Endothelial cell of umbilical vein (primary cell): ENCODE results near the gene PLD2. TPM values are rescaled to one million over a fixed set of nuclear protein-coding genes. Genes with fewer than 3 reads are reported as not detected.

Experiments used
- BruUV-seq: library from RNA; stranded (reverse); fragments of 400-500 nt; replicated peaks from 2 replicates; lab custom pipeline; 2021; lab: Mats Ljungman, UMichigan
- CTCF ChIA-PET: fragments of 300-600, 350-600 bp; sonication (Branson Sonifier 250); formaldehyde crosslinking; loops from one replicate; lab custom pipeline; 2021; ENCODE audit warnings: antibody characterized with exemption, inconsistent platforms; lab: Charles Lee
- POLR2A ChIA-PET: fragments of 300-600, 350-600 bp; sonication (Branson Sonifier 250); formaldehyde crosslinking; loops from one replicate; lab custom pipeline; 2021; ENCODE audit warnings: antibody characterized with exemption, inconsistent platforms; lab: Charles Lee
- DNase-seq: peaks from one replicate; pipeline ENCODE4 v3.0.0-alpha.2; 2011; ENCODE audit warnings: low read depth, low spot score
- FAIRE-seq: peaks from 2 replicates; lab custom pipeline; 2011; peaks lifted over from hg19 to GRCh38; lab: Jason Lieb, UNC
- H2AFZ ChIP-seq: 2 replicates; pipeline ENCODE4 v1.6.0; 2012; ENCODE audit warnings: low read depth, low read length, control low read depth, inconsistent platforms
- H3K27ac ChIP-seq: 2 replicates; pipeline ENCODE4 v1.5.1; 2011; ENCODE audit warnings: low read depth, mild to moderate bottlenecking, control low read depth, low read length, moderate library complexity; ENCODE audit not compliant: insufficient read depth
- H3K27me3 ChIP-seq, 2 experiments: 2 replicates each; pipeline versions ENCODE4 v1.6.0 to v1.6.1; 2011; ENCODE audit warnings: low read length in 2 of 2, mixed read lengths in 1 of 2; ENCODE audit not compliant: control insufficient read depth in 2 of 2, insufficient read depth in 2 of 2
- H3K36me3 ChIP-seq, 2 experiments: 2 replicates in 1 of 2; 3 replicates in 1 of 2; pipeline ENCODE4 v1.5.1; 2011; ENCODE audit warnings: low read length in 2 of 2, mild to moderate bottlenecking in 1 of 2, moderate library complexity in 1 of 2; ENCODE audit not compliant: control insufficient read depth in 2 of 2, insufficient read depth in 2 of 2; ENCODE audit errors: extremely low read depth in 1 of 2
- H3K4me1 ChIP-seq: 3 replicates; pipeline ENCODE4 v1.5.1; 2011; ENCODE audit warnings: mild to moderate bottlenecking, low read length; ENCODE audit not compliant: control insufficient read depth, insufficient read depth; ENCODE audit errors: extremely low read depth
- H3K4me2 ChIP-seq: 2 replicates; pipeline ENCODE4 v1.6.1; 2011; ENCODE audit warnings: low read length, control low read depth, mixed read lengths; ENCODE audit not compliant: insufficient read depth
- H3K4me3 ChIP-seq, 3 experiments: fragments of 200-600 bp in 1 of 3; sonication (generic), shearing (Covaris generic) in 1 of 3; replicated peaks in 1 of 3; 2 replicates each; pipeline ENCODE4 v1.5.1; 2011 to 2016; ENCODE audit warnings: control low read depth in 3 of 3, low read length in 3 of 3, mild to moderate bottlenecking in 2 of 3, inconsistent platforms in 1 of 3, low read depth in 1 of 3, moderate library complexity in 1 of 3; ENCODE audit not compliant: insufficient read depth in 1 of 3
- H3K79me2 ChIP-seq: 2 replicates; pipeline ENCODE4 v1.6.0; 2012; ENCODE audit warnings: low read length, inconsistent platforms; ENCODE audit not compliant: control insufficient read depth, insufficient read depth
- H3K9ac ChIP-seq: replicated peaks from 2 replicates; pipeline ENCODE3; 2011; ENCODE audit warnings: low read length, control low read depth; ENCODE audit not compliant: insufficient read depth; ENCODE audit errors: extremely low read depth
- H3K9me1 ChIP-seq: replicated peaks from 3 replicates; pipeline ENCODE4 v1.6.0; 2011; ENCODE audit warnings: mild to moderate bottlenecking, low read length; ENCODE audit not compliant: control insufficient read depth, insufficient read depth; ENCODE audit errors: extremely low read depth
- H3K9me3 ChIP-seq: replicated peaks from 2 replicates; pipeline ENCODE4 v1.5.1; 2012; ENCODE audit warnings: low read length, inconsistent platforms; ENCODE audit not compliant: control insufficient read depth, insufficient read depth
- H4K20me1 ChIP-seq: replicated peaks from 2 replicates; pipeline ENCODE3; 2011; ENCODE audit warnings: mild to moderate bottlenecking, low read length; ENCODE audit not compliant: control insufficient read depth, insufficient read depth; ENCODE audit errors: extremely low read depth
- EZH2 ChIP-seq: IDR thresholded peaks from 2 replicates; pipeline ENCODE4 v1.6.1; 2012; ENCODE audit warnings: borderline replicate concordance, low read depth, mild to moderate bottlenecking, moderate library complexity, low read length, inconsistent platforms; ENCODE audit not compliant: severe bottlenecking
- FOS ChIP-seq: IDR thresholded peaks from 2 replicates; pipeline ENCODE4 v1.6.1; 2011; ENCODE audit warnings: mild to moderate bottlenecking, low read length, moderate library complexity, borderline replicate concordance; ENCODE audit not compliant: insufficient read depth
- GATA2 ChIP-seq: IDR thresholded peaks from 2 replicates; pipeline ENCODE4 v1.7.0; 2011; ENCODE audit warnings: low read depth, mild to moderate bottlenecking, moderate library complexity, mixed read lengths, low read length; ENCODE audit not compliant: insufficient read length, insufficient read depth
- JUN ChIP-seq: IDR thresholded peaks from 2 replicates; pipeline ENCODE4 v1.6.1; 2011; ENCODE audit warnings: borderline replicate concordance, low read depth; ENCODE audit not compliant: insufficient read length, insufficient read depth
- MYC ChIP-seq: IDR thresholded peaks from one replicate; pipeline ENCODE4 v1.6.1; 2011; ENCODE audit warnings: mild to moderate bottlenecking, low read depth, low read length
- POLR2A ChIP-seq: IDR thresholded peaks from 2 replicates; pipeline ENCODE4 v1.6.1; 2012; ENCODE audit warnings: low read depth, mild to moderate bottlenecking, control low read depth, low read length
- POLR2AphosphoS5 ChIP-seq: IDR thresholded peaks from 2 replicates; pipeline ENCODE4 v1.6.1; 2012; ENCODE audit warnings: low read depth, mild to moderate bottlenecking, control low read depth, low read length, moderate library complexity; ENCODE audit not compliant: insufficient read depth
- dilution Hi-C: fragments of 300-500 bp; cut with MboI; formaldehyde crosslinking; loops from one replicate; pipeline ENCODE4 v1.15.0; 2019; ENCODE audit warnings: low sequenced_read_pairs; ENCODE audit not compliant: extremely low pct_ligation_motif_present
- intact Hi-C: fragments of 100-400 bp; cut with micrococcal nuclease; formaldehyde crosslinking; loops from one replicate; pipeline ENCODE4 v1.10.0; 2022
- polyA plus RNA-seq, 4 experiments: library from polyadenylated mRNA; depleted of rRNA in 3 of 4; stranded (reverse) in 3 of 4; unstranded in 1 of 4; fragments of >200 nt; gene quantifications; 2 replicates each; pipeline versions ENCODE4 v1.2.1 to v1.2.3, GENCODE V29; 2011 to 2012; ENCODE audit warnings: missing spikeins in 1 of 4
- total RNA-seq: library from RNA; stranded (reverse); gene quantifications from 2 replicates; pipeline ENCODE4 v1.2.3, GENCODE V29; 2021
- TF ChIP-seq, protein P1 (sequence below), 2 donors: IDR thresholded peaks; 1 replicate in 1 of 2; 2 replicates in 1 of 2; pipeline ENCODE4 v1.5.1; 2011; ENCODE audit warnings: low read length in 2 of 2, mild to moderate bottlenecking in 2 of 2, moderate library complexity in 2 of 2, control low read depth in 1 of 2, inconsistent platforms in 1 of 2, low read depth in 1 of 2; ENCODE audit not compliant: insufficient read depth in 1 of 2; ENCODE audit errors: extremely low read depth in 1 of 2
- TF ChIP-seq, protein P2 (sequence below): IDR thresholded peaks from 2 replicates; pipeline ENCODE4 v1.6.1; 2011; ENCODE audit not compliant: insufficient read depth, insufficient read length

Gene PLD2
- total and polyA plus RNA-seq, 2 donors (not counting 3 experiments of a cell fraction or from before 2014, with no cell fraction given) = 52.3 to 54.7 TPM

DNA sequence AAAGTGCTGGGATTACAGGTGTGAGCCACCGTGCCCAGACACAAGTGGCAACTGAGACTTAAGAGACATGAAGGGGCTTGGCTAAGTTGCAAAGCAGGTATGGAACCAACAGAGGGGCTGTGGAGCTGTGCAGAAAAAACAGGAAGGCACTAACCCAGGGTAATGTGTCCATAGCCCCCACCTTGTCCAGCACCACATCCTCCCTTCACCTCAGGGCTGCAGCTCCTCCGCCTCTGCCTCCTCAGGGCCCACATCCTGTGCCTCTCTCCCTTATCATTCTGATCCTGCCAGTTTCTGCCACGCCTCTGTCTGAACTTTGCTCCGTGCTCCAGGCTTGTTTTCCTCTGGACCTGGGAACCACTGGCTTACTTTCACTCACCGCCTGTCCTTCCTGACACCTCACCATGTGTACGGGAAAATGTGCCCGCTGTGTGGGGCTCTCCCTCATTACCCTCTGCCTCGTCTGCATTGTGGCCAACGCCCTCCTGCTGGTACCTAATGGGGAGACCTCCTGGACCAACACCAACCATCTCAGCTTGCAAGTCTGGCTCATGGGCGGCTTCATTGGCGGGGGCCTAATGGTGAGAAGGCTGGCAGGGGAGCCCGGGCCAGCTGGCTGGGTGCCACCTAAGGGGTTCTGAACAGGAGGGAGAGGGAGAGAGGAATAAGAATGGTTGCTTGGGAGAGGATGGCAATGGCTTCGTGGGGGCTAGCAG, 35.3 kb upstream of the PLD2 start, which contains the start of gene TM4SF5:
Gene TM4SF5 (plus strand): TSS at position 368 of the 716 bp plus-strand sequence. CDS start 37 bp downstream, at position 405.
- Histone ChIP-seq H3K9me3 (no peaks in the 10 kb centered on the region), H3K9ac (no peak within 1 kb of the TSS), H3K27ac (no peak within 1 kb of the TSS), H3K4me1 (no peaks in the 10 kb centered on the region), H3K4me3 (no peak within 1 kb of the TSS), H3K36me3 (no peaks in the 10 kb centered on the region), H3K27me3 (peaks cover 3 to 6% of the 10 kb centered on the region in 2 experiments), H4K20me1 (no peaks in the 10 kb centered on the region), H3K4me2 (no peak within 1 kb of the TSS), H3K9me1 (no peaks in the 10 kb centered on the region), H3K79me2 (no peaks in the 10 kb centered on the region), H2AFZ (no peak within 1 kb of the TSS)
- no TSS peak for BruUV-seq
- ChIA-PET CTCF (interaction anchor here (0.7 to 2.7 kb wide), 4 partner anchors 8 to 111 kb away, joined by 3 to 9 read pairs (median 4); no protein-coding TSS in a partner anchor), POLR2A (no interaction called here)
- DNase-seq (no peak), FAIRE-seq (no peak)
- TF ChIP-seq MYC (no peak), EZH2 (no peak), GATA2 (no peak), POLR2AphosphoS5 (no peak), FOS (no peak), JUN (no peak), POLR2A (no peak)
- TF ChIP-seq, protein P1, sequence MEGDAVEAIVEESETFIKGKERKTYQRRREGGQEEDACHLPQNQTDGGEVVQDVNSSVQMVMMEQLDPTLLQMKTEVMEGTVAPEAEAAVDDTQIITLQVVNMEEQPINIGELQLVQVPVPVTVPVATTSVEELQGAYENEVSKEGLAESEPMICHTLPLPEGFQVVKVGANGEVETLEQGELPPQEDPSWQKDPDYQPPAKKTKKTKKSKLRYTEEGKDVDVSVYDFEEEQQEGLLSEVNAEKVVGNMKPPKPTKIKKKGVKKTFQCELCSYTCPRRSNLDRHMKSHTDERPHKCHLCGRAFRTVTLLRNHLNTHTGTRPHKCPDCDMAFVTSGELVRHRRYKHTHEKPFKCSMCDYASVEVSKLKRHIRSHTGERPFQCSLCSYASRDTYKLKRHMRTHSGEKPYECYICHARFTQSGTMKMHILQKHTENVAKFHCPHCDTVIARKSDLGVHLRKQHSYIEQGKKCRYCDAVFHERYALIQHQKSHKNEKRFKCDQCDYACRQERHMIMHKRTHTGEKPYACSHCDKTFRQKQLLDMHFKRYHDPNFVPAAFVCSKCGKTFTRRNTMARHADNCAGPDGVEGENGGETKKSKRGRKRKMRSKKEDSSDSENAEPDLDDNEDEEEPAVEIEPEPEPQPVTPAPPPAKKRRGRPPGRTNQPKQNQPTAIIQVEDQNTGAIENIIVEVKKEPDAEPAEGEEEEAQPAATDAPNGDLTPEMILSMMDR (IDR thresholded peaks at IDR 0.05; ENCODE audit: extremely low read depth in 1 of 2, insufficient read depth in 1 of 2, low read depth in 1 of 2, low read length in 2 of 2) = no peak
- TF ChIP-seq, protein P2, sequence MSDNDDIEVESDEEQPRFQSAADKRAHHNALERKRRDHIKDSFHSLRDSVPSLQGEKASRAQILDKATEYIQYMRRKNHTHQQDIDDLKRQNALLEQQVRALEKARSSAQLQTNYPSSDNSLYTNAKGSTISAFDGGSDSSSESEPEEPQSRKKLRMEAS = no peak
- dilution Hi-C loops = no loop called here
- intact Hi-C loops = no loop called here
